Epithelial cell of proximal tubule (primary cell): Measurements from ENCODE around the gene HIF1AN. TPM values are rescaled to one million over a fixed set of nuclear protein-coding genes. Genes with fewer than 3 reads are reported as not detected.

Experiments
- DNase-seq: peaks from one replicate; pipeline ENCODE4 v3.0.0-alpha.2; 2011; ENCODE audit warnings: low read depth
- H3K4me3 ChIP-seq: 2 replicates; pipeline ENCODE4 v1.5.1; 2011; ENCODE audit warnings: low read depth, mild to moderate bottlenecking, low read length
- CTCF ChIP-seq: conservative IDR thresholded peaks from 2 replicates; pipeline ENCODE4 v1.5.1; 2012; ENCODE audit warnings: low read depth, mild to moderate bottlenecking, low read length
- total RNA-seq: library from RNA; depleted of rRNA; stranded (reverse); fragments of >200 nt; gene quantifications from 2 replicates; pipeline ENCODE4 v1.2.3, GENCODE V29; 2015

The HIF1AN gene
- total RNA-seq, 1 donor from 2014 or later = 7.0 TPM

- TF ChIP-seq CTCF = peak; percentile 100
- H3K4me3 ChIP-seq = peak overlapping the region; percentile 27
- peak; percentile 3 for DNase-seq
Observed at GRCh38 chr10:100562008-100562672, 26.4 kb downstream of the HIF1AN start.

DNA sequence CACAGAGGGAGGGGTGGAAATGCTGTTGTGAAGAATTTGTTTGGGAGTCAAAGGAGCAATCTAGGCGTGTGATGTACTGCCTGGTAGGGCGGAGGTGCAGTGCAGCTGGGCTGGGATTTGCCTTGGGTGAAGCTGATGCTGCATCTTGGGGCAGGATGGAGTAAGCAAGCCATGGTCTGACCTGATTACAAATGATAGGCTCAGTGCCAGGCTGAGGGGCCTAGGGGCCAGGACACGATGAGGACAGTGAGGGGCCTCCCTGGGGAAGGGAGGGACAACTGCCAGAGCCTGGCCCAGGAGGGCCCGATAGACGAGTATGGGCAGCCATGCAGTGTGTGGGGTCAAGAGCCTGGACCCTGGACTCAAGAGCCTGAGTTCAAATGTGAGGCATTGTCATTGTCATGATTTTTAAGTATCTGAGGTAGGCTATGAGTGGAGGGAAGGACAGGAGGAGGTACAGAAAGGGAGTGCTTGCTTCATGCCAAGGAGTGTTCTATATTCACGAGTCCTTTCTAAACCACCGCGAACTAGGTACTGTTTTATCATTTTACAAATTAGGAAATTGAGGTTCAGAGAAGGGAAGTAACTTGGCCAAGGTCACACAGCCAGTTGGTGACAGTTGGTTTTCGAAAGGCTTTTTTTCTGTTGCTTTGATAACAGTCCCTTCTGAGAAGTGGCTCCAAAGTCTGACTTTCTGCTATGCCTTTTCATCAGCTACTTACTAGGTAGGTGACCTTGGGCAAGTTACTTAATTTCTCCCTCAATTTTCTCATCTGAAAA, 29.7 kb downstream of the HIF1AN start:
- no peak for DNase-seq
- no peak for TF ChIP-seq CTCF
- H3K4me3 ChIP-seq = no peak overlapping the region

DNA sequence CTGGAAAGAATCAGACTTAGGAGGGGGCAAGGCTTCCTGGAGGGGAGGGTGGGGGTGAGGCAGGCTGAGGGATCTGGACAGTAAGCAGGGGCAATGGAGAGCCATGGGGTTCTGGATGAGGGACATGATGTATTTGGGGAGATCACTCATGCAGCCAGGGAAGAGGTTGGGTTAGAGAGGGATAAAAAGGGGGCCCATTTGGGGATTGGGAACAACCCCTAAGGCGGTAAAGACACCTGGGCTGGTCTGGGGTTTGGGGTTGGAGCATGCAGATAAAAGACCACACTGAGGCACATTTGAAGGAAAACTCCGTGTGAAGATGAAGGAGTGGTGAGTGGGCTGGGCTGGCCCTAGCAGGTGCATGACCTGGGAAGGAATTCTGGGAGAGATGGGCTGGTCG, 30.8 kb downstream of the HIF1AN start:
- H3K4me3 ChIP-seq = no peak overlapping the region
- no peak for TF ChIP-seq CTCF
- DNase-seq = no peak

- TF ChIP-seq CTCF = no peak
- no peak overlapping the region for H3K4me3 ChIP-seq
- DNase-seq = no peak
Observed at GRCh38 chr10:100567249-100567648, 31.5 kb downstream of the HIF1AN start.

DNA sequence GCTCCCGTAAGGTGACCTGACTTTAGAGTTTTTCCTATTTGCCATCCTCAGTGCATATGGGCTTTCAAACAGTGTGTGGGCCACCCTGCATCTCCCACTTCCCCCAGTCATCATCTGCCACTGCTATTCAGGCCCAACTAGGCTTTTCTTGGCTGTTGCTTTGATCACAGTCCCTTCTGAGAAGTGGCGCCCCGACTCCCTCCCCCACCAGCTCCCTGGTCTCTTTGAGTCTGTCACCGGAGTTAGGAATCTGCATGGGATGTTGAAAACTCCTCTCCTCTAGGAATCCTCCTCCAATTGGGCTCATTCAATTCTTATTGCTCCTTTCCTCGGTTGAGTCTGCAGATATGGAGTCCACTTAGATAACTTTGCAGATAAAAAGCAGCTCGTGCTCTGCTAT, 32.1 kb downstream of the HIF1AN start:
- no peak for DNase-seq
- no peak for TF ChIP-seq CTCF
- H3K4me3 ChIP-seq = no peak overlapping the region

DNA sequence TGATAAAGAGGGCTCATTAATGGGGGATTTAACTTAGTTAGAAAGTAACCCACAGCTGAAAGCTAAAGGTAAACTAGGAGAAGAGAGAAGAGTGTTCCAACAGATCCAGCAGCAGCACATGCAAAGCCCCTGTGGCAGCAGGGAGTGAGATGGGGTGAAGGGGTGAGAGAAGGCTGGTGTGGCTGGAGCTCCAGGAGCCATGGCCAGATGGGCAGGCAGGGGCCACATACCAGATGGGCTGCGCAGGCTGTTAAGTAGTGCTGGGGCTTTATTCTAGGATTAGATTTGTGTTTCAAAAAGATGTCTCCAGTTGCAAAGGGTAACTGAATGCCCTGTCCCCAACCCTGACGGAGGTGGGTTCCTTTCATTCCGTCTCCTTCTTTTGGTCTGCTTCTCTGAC, 33.2 kb downstream of the HIF1AN start:
- H3K4me3 ChIP-seq = no peak overlapping the region

More for the DNA sequence above, 33.2 kb downstream of the HIF1AN start:
- TF ChIP-seq CTCF = no peak
- no peak for DNase-seq
